Ureter (tissue), 1 donor: ENCODE data around the gene USE1. TPM values are rescaled to one million over a fixed set of nuclear protein-coding genes. Genes with fewer than 3 reads are reported as not detected.
"Not testable (repeated sequence)": the region's sequence is repeated elsewhere in the genome, so short reads cannot be mapped to it uniquely, and the experiment has no call there.

Source experiments
- DNase-seq: peaks from one replicate; pipeline ENCODE4 v3.0.0-alpha.2; 2020; ENCODE audit warnings: low spot score
- total RNA-seq: library from RNA; stranded (reverse); gene quantifications from one replicate; pipeline ENCODE4 v1.2.4, GENCODE V29; 2023
- donor health status: DM: yes; HTN: yes; CAD: no.

Gene USE1, protein sequence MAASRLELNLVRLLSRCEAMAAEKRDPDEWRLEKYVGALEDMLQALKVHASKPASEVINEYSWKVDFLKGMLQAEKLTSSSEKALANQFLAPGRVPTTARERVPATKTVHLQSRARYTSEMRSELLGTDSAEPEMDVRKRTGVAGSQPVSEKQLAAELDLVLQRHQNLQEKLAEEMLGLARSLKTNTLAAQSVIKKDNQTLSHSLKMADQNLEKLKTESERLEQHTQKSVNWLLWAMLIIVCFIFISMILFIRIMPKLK
- total RNA-seq, result 20.2 TPM

DNA sequence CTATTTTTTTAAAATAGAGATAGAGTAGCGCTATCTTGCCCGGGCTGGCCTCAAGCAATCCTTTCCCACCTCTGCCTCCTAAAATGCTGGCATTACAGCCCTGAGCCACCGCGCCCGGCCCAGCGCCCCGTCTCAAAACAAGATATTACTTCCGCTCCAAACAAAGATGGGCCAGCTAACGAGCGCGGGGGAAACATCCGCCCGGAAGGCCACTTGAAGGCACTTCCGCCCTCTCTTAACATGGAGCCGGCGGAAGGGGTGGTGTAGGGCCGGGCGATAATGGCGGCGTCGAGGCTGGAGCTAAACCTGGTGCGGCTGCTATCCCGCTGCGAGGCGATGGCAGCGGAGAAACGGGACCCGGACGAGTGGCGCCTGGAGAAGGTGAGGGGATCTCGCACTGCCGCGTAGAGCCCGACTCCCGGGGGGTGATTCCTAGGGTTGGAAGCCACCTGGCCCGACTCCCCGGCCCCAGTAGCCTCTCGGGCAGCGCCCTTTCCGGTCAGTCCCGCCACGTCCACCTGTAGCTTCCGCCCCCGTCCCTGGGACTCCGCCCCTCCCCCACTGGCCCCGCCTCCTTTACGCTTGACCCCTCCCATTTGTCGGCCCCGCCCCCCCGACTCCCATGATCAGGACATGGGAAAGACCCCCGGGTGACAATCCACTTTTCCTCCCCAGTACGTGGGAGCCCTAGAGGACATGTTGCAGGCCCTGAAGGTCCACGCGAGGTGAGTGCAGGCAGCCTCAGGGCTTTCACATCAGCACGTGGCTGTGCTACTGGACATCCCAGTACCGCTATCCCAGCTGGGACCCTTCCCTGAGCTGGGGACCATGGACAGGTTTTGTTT is at the start of gene USE1:
Gene USE1, plus strand, starts transcription at position 231 of the 845 bp plus-strand sequence. Its CDS starts 49 bp downstream, at position 280.
- DNase-seq, result peak; percentile 93

DNA sequence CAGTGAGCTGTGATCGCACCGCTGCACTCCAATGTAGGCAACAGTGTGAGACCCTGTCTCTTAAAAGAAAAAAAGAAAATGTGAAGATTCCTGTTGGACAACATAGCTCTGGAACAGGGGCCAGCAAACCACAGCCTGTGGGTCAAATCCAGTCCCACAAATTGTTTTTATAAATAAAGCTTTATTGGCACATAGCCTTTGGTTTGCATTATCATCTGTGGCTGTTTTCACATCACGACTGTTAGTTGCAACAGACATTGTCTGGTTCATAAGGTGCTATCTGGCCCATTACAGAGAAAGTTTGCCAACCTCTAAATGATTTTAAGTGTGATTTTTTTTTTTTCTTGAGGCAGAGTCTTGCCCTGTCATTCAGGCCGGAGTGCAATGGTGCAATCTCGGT is 49.4 kb upstream of the USE1 start:
- DNase-seq, result no peak

DNA sequence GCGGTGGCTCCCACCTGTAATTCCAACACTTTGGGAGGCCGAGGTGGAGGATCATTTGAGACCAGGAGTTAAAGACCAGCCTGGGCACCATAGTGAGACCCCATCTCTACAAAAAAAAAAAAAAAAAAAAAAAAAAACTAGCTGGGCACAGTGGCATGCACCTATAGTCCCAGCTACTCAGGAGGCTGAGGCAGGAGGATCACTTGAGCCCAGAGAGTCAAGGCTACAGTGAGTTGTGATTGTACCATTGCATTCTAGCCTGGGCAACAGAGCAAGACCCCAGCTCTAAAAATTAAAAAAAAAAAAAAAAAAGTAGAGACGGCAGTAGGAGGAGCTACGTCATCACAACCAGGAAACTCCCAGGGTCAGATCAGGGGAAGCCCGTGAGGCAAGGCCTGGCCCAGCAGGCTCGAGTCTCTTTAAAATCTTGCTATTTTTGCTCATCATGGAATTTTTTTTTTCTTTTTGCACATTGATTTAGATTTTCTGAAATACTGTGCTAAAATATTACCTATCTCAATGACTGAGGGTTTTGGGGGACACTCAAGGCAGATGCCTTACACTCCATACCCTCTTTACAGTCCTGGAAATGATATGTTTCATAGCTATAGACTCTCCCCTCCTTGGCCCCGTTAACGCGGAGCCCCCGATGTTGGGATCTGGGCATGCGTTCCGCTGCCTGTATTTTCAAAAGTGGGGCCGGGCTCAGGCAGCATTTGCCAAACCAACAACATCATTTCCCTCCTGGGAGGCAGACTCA is 44.4 kb upstream of the USE1 start:
- no peak for DNase-seq

DNA sequence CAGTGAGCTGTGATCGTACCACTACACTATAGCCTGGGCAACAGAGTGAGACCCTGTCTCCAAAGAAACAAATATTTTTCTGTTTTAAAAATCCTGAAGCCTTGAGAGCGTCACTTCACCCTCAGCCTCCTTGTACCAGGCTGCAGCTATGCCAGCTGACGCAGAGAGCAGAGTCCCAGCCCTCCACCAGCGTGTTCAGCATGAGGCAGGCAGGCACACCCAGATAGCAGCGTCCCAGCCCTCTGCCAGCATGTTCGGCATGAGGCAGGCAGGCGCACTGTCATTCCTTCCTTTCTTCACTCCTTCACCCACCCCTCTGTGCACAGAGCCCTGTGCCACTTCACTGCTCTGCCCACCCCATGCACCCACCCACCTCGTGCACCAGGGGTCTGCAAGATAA is 43.3 kb upstream of the USE1 start:
- no peak for DNase-seq

DNA sequence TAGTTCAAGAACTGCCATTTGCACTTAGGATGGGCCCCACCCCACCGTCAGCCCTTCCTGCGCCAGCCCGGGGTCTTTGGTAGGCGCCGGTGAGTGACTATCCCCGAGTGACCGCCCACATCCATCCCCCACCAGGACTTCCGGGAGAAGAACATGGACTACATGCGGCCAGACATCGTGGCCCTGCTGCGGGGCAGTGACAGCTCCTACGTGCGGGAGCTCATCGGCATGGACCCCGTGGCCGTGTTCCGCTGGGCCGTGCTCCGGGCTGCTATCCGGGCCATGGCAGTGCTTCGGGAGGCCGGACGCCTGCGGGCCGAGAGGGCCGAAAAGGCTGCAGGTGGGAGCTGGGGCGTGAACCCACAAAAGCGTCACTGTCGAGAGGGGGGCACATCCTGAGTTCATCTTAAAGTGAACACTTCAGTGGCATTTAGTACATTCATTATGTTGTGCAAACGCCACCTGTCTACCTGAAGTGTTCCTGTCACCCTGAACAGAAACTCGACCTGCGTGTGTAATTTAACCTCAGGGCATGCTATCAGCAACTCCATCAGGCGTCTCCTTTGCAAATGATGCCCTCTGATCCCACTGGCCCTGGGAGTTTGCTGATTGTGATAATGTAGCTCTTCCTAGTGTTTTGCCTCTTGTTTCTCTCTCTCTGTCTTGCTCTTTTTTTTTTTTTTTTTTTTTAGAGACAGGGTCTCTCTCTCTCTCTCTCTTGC is 42.4 kb upstream of the USE1 start:
- DNase-seq, result no peak

DNA sequence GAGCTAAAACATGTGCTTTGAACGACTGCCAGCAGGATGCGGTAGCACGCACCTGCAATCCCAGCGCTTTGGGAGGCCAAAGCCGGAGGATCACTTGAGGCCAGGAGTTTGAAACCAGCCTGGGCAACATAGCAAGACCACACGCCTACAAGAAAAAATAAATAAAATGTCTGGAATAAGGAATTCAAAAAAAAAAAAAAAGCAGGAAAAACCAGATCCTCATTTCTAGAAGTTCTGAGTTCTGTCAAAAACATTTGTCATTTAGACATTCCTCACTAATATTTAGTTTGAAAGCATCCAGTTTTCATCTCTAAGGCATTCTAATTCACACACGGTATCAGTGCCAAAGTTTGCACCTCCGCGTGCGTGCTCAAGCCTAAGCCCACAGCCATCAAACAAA is 36.9 kb upstream of the USE1 start:
- DNase-seq, result no peak

DNA sequence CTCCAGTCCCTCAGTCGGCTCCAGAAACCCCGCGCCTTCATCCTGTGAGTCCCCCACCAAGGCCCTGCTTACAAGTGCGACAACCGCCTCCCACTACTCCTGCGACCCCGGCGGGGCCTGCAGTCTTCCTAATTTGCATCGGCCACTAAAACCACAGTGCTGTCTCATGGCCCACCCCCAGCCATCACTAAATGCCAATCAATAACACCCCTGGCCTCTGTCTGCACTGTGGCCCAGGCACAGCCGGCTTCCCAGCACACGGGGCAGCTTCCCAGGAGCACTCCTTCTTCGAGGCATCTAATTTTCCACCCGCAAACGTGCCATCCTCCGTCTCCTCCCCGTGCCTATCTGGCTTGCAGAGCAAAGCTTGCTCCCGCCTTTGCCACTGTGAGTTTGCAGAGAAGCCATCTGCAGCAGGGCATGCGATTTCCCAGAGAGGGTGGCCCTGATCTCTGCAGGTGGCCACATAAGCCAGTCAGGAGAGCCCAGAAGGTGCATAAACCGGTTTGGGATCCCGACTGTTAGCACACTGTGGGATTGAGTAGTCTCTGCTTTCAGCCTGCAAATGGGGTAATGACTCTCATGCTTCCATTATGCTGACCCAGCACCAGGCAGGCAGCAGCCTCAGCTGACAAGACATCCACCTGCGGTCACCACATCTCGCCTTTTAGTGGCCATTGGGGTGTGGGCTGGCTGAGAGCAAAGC is 34.0 kb upstream of the USE1 start:
- DNase-seq, result no peak

DNA sequence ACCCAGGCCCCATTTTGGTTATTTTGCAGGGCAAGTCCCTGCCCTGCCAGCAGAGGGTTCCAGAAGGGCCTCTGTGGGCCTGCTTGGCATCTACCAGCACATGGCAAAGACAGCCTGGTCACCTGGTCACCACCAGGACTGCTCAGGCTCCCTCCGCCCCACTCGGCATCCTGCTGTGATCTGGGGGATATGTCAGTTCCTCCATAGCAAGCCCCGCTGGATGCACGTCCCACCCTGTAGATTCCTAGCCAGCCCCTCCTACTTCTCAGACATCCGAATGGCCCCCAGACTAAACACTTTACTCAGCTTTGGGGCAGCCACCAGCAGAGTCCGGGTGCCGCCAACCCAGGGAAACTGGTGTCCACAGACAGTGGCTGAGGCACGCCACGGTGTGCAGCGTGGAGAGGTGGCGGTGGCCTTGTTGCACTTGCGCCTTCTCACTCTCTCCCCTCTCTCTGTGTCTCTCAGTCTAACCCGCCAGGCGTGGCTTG is 31.8 kb upstream of the USE1 start:
- DNase-seq, result no peak

DNA sequence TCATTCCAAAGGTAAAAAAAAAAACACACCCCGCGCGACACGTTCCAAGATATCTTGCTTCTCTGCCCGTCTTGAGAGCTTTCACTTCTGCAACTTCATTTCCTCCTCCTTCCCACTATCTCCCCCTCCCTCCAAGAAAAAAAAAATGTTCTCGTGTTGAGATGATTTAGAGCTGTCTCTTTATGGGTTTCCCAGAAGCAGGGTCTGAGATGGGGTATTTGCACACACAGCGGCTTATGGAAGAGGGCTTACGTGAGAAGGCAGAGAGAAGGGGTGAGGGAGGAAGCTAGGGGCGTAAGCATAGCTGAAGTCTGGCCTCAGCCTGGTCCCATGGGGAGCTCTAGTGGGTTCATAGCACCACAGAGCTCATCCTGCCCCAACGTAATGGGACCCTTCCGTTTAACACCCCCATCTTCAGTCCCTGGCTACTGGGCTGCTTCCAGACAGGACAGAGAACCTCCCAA is 31.3 kb upstream of the USE1 start:
- no peak for DNase-seq

DNA sequence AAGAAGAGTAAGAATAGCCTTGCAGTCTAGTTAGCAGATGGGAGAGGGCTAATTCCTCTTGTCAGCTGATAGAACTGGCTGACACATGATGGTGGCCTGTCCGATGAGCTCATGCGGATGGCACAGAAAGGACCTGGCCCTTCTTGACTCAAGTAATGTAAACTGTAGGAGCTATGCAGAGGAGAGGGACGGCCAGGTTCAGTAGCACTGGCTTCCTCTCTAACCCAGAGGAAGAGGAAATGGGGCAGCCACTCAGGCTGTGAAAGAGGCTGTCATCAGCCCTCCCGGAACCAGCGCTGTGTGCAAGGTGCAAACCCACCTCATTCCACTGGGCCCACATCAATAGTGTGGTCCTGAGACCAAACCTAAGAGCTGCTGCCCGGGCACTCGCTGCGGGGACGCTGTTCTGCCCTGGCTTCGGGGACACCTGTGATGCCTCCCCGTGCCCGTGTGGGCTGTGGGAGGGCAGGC is 30.8 kb upstream of the USE1 start:
- no peak for DNase-seq

DNA sequence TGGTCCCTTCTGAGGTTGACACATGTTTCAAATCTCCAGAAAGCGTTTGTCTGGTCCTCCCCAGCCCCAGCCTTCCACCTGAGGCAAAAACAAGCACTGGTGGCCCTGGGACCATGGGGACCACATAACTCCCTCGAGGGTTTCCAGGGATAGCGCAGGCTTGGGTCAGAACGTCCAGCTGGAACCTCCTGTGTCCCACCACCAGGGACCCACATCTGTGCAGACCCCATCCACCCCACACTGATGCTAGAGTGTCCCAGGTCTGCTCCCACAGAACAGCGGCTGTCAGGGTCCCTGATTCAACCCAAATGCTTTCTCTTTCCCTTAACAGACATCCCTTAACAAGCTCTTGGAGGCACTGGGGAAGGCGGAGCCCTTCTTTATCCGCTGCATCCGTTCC is 29.6 kb upstream of the USE1 start:
- DNase-seq, result no peak

DNA sequence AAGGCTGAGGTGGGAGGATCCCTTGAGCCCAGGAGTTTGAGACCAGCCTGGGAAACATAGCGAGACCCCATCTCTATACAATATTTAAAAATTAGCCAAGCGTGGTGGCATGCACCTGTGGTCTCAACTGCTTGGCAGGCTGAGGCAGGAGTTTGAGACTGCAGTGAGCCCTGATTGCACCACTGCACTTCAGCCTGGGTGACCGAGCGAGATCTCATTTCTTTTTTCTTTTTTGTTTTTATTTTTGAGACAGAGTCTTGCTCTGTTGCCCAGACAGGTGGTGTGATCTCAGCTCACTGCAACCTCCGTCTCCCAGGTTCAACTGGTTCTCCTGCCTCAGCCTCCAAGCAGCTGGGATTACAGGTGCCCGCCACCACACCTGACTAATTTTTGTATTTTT is 23.4 kb upstream of the USE1 start:
- DNase-seq, result not testable (repeated sequence)

DNA sequence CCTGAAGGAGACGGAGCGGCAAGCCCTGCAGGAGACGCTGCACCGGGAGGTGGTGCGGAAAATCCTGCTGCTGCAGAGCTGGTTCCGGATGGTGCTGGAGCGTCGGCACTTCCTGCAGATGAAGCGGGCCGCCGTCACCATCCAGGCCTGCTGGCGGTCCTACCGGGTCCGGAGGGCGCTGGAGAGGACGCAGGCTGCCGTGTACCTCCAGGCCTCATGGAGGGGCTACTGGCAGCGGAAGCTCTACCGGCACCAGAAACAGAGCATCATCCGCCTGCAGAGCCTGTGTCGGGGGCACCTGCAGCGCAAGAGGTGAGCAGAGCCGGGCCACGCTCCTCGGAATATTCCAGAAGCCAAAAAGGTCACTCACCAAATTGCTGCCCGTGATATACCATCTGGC is 22.4 kb upstream of the USE1 start:
- DNase-seq, result no peak

DNA sequence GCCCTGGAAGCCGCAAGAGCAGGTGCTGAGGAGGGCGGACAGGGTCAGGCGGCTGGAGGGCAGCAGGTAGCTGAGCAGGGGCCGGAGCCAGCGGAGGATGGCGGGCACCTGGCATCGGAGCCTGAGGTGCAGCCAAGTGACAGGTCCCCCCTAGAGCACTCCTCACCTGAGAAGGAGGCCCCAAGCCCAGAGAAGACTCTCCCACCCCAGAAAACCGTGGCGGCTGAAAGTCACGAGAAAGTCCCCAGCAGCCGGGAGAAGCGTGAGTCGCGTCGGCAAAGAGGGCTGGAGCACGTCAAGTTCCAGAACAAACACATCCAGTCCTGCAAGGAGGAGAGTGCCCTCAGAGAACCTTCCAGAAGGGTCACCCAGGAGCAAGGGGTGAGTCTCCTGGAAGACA is 20.5 kb upstream of the USE1 start:
- no peak for DNase-seq

DNA sequence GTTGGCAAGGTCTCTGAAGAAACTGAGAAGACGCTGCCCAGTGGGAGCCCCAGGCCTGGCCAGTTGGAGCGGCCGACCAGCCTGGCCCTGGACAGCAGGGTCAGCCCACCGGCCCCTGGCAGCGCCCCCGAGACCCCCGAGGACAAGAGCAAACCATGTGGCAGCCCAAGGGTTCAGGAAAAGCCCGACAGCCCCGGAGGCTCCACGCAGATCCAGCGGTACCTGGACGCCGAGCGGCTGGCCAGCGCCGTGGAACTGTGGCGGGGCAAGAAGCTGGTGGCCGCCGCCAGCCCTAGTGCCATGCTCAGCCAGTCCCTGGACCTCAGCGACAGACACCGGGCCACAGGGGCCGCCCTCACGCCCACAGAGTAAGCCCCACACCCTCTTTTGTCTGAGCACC is 20.1 kb upstream of the USE1 start:
- DNase-seq, result no peak

DNA sequence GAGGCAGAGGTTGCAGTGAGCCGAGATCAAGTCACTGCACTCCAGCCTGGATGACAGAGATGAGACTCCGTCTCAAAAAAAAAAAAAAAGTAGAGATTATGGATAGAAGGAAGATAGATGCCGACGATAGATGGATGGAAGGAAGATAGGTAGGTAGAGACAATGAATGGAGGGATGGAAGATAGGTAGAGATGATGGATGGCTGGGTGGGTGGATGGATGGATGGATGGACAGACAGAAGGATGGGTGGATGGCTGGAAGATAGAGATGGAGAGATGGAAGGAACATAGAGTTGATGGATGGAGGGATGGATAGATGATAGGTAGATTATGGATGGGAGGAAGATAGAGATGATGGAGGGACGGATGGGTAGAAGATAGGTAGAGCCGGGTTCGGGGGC is 18.5 kb upstream of the USE1 start:
- no peak for DNase-seq

DNA sequence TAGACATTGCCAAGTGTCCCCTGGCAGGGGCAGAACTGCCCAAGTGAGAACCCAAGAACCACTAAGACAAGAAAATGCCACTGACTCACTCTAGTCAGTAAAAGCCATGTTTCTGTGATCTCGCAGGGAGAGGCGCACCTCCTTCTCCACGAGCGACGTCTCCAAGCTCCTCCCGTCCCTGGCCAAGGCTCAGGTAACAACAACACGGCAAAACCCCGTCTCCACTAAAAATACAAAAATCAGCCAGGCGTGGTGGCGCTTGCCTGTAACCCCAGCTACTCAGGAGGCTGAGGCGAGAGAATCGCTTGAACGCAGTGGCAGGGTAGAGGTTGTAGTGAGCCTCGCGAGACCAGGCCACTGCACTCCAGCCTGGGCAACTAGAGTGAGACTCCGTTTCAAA is 17.5 kb upstream of the USE1 start:
- DNase-seq, result no peak

DNA sequence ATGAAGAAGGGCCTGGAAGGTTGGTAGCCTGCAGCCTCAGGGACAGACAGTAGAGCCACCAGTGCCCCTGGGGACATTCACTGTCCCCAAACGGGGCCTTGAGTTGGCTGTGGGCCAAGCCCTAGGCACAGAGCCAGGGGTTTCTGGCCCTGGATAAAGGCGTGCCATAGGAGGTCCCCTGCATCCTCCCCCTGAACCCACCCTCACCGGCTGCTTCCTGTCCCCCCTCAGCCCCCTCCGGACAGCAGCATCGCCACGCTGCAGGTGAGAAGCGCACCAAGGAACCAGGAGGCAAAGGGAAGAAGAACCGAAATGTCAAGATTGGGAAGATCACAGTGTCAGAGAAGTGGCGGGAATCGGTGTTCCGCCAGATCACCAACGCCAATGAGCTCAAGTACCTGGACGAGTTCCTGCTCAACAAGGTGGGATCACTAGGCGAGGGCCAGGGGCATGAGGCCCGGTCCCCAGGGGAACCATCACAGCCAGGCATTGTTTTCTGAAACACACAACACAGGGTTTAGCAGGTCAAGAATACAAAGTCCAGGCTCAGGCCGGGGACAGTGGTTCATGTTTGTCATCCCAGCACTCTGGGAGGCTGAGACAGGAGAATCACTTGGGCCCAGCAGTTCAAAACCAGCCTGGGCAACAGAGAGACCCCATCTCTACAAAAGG is 14.6 kb upstream of the USE1 start:
- no peak for DNase-seq

DNA sequence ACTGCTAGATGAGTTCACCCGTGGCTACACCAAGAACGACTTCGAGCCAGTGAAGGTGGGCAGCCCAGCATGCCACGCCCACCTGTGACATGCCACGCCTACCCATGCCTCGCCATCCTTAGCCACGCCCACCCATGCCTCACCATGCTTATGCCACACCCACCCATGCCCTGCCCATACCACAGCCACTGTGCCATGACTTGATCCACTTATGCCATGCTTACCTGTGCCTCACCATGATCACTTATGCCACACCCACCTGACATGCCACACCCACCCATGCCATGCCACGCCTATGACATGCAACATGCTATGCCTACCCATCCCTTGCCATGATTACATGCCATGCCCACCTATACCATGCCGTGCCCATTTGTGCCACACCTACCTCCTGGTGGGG is 12.9 kb upstream of the USE1 start:
- DNase-seq, result no peak

DNA sequence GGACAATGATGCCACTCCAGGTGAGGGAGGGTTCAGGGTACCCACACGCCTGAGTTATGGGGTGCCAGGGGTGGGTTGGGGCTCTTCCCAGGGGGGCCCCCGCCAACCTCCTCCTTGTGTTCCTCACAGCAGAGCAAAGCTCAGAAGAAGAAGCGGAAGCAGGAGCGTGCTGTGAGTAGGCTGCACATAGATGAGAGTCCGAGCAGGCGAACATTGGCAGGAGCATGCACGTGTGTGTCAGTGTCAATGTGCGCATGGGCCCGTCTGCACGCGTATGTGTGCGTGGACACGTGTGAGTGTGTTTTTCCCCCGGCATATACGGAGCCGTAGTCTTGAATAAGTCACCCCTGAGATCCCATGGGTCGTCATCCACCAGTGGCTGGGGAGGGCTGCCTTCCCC is 12.4 kb upstream of the USE1 start:
- DNase-seq, result no peak
